GM21447 (cell line): Measurements from ENCODE around the gene ADARB2.
"Not testable (repeated sequence)": the region's sequence is repeated elsewhere in the genome, so short reads cannot be mapped to it uniquely, and the experiment has no call there.

ENCODE experiments used
- ATAC-seq: cut with Tn5 transposase; IDR thresholded peaks from one replicate; pipeline ENCODE4 v1.9.1; 2021; ENCODE audit not compliant: unreplicated experiment

Gene ADARB2

DNA sequence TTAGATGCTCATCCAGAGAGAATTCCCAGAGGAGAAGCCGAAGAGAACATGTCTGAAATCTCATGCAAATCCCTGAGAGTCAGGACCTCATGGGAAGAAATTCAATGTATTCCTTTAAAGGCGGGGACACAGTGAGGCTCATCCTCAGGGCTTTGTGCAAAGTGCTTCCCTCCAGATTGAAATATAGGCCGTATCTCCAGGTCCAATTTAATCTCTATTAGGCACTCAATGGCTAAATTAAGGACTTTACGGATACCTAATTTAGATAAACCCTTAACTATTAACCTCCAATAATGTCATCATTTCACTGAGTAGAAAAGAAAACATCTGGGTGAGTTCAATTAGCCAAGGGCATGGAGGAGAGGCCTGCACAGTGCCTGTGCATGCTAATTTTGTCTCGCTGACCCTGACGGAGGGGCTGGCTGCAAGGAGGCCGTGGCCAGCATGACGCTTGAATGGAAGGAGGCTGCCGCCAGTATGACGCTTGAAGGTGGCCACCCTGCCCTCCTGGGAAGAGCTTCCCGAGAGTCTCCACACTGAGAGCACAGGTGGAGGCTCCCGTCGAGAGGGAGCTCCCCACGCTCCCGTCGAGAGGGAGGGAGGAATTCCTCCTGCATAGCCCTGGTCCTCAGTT lies 287.6 kb downstream of the ADARB2 start:
- no peak for ATAC-seq

GRCh38 chr10:1449021-1449420 lies 288.3 kb downstream of the ADARB2 start:
- no peak for ATAC-seq

GRCh38 chr10:1448252-1448930 lies 288.9 kb downstream of the ADARB2 start:
- no peak for ATAC-seq

DNA sequence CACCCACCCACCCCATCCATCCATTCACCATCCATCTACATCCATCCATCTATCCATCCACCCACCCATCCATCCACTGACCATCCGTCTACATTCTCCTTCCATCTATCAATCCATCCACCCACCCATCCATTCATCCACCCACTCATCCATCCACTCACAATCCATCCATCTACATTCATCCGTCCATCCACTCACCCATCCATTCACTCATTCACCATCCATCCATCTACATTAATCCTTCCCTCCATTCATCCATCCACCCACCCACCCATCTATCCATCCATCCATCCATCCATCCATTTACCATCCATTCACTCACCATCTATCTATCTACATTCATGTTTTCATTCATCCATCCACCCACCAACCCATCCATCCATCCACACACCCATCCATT lies 292.5 kb downstream of the ADARB2 start:
- ATAC-seq, result no peak

DNA sequence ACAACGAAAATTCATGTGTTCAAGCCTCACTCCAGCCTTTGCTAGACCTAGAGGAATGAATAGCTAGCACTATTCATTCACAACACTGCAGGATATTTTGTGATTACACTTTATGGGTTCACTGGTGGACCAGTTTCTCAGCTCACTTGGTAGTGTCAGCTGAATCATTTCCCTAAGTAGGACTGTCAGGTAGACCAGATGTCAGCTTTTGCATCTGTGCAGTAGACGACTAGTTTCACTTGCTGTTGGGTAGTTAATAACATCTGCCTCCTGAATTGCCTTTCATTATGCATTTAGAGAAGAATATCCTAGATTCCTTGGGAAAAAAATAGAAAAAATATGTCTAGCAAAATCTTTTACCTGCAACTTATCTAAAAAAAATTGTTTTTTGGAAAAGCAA lies 296.4 kb downstream of the ADARB2 start:
- ATAC-seq, result no peak

DNA sequence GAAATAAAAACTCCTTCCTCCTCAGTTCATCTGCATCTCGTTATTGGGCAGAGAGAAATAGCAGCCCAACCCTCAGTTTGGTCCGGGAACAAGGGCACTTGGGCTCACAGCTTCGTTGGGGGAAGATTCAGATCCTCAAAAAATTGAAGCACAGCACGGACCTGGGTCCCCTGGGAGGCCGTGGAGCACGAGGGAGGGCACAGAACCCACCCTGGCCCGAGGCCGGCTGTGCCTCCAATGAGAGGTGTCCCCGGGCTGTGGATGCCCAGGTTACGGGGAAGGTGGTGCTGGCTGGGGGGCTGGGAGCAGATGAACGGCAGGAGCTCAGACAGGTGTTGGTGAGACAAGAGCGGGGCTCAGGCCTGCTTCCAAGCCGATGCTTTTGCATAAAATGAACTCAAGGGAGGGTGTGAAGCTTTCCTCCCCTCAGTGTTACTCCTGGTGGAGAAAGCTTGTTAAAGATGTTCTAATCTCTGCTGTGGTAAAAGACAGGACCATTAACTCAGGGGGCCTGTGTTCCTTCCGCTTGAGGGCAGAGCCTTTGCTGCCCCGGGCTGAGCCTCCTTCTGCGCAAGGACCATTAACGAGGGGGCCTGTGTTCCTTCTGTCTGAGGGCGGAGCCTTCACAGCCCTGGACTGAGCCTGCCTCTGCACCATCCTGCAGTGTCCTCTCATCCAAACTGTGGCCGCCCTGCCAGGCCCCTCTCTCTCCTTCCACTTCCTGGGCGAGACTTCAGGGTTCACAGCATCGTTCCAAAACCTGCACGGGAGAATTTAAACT lies 302.2 kb downstream of the ADARB2 start:
- no peak for ATAC-seq

DNA sequence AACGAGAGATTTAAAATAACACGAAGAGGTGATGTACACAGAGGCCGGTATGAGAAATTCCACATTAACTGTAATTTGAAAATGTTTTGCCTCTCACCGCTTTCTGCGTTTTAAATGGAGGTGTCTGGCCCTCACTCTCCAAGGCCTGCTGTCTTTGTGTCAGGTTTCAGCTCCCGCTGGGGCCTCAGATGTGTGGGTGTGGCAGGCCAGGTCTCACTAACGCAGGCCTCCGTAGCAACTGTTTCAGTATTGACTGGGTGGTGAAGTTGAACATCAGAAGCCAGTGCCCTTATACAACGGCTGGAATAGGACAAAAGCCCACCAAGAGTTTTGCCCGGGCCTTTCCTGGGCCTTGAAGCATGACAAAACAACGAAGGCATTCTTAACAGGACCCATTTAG lies 303.1 kb downstream of the ADARB2 start:
- ATAC-seq, result no peak

DNA sequence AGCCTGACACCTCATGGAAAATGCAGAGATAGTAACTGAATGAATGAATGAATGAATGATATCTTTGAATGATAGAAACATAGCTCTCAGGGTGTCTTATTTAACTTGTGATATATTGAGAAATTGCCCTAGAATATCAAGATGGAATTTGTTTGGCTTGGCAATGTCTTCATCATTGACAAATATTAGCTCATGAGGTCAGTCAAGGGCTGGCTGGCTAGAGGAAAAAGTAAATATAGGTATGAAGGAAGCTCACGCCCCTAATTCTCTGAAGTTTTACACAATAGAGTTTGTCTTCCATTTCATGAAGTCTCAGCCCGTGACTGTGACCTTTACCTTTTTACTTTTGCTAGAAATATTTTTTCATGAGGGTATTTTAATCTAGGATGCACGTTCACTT lies 305.2 kb downstream of the ADARB2 start:
- ATAC-seq, result no peak

DNA sequence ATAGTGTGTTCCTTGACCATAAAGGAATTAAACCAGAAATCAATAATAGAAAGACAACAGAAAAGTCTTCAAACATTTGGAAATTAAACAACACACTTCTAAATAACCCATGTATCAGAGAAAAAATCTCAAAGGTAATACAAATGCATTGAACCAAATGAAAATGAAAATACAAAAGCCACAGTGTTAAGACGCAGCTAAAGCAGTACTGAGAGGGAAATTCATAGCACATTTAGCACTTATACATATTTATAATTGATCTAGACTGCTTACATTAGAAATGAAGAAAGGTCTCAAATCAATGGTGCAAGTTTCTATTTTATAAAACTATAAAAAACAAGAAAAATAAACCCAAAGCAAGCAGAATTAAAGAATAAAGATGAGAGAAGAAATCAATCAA lies 306.1 kb downstream of the ADARB2 start:
- ATAC-seq, result no peak

DNA sequence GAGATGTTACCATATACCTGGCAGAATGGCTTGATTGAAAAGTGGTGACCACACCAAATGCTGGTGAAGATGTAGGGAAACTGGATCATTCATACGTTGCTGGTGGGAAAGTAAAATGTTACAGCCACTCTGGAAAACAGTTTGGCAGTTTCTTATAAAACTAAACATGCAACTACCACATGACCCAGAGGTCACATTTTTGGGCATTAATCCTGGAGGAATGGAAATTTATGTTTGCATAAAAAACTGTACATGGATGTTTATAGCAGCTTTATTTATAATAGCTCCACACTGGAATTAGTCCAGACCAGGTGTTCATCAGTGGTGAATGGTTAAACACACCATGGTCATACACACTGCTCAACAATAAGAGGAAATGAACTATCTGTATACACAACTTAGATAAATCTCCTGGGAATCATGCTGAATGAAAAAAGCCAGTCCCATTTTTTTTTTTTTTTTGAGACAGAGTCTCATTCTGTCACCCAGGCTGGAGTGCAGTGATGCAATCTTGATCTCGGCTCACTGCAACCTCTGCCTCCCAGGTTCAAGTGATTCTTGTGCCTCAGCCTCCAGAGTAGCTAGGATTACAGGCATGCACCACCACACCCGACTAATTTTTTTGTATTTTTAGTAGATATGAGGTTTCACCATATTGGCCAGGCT lies 309.7 kb downstream of the ADARB2 start:
- not testable (repeated sequence) for ATAC-seq

DNA sequence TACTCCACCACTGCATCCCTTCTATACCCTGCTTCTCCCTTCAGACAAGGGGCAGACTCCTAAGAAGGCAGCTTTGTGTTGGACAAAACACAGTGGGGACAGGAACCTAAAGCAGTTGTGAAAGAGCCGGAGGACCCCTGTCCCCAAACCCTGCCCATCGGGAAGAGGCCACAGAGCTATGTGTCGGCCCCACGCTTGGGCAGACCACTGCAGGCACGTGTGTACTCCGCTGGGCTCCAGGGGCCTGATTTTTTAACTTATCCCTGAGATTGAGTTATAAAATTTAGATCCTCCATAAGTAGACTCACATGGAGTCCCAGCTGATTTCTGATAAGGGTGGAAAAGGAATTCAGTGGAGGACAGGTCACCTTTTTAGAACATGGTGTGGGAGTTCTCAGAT lies 310.5 kb downstream of the ADARB2 start:
- no peak for ATAC-seq

GRCh38 chr10:1425879-1426278 lies 311.4 kb downstream of the ADARB2 start:
- ATAC-seq, result peak; percentile 76

DNA sequence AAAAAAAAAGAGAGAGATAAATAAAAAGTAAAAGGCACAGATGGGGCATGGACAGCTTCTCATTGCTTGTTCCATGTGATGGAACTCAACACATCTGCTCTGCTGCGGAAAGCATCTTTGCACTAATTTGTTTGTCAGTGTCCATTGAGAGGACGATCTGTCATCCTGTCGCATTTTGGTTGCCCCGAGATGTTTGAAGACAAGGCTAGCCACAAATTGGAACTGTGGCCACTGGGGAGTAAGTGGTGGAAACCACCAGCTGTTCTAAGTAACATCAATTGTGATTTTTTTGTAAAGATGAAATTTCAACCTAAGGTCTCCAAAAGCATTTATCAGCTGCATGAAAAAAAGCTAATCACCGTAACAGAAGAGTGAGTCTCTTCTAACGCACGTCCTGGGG lies 312.7 kb downstream of the ADARB2 start:
- no peak for ATAC-seq

GRCh38 chr10:1423676-1424253 lies 313.6 kb downstream of the ADARB2 start:
- no peak for ATAC-seq

- no peak for ATAC-seq
These were observed 315.1 kb downstream of the ADARB2 start for GRCh38 chr10:1422275-1422674.

GRCh38 chr10:1420661-1421362 lies 316.5 kb downstream of the ADARB2 start:
- peak; percentile 84 for ATAC-seq

DNA sequence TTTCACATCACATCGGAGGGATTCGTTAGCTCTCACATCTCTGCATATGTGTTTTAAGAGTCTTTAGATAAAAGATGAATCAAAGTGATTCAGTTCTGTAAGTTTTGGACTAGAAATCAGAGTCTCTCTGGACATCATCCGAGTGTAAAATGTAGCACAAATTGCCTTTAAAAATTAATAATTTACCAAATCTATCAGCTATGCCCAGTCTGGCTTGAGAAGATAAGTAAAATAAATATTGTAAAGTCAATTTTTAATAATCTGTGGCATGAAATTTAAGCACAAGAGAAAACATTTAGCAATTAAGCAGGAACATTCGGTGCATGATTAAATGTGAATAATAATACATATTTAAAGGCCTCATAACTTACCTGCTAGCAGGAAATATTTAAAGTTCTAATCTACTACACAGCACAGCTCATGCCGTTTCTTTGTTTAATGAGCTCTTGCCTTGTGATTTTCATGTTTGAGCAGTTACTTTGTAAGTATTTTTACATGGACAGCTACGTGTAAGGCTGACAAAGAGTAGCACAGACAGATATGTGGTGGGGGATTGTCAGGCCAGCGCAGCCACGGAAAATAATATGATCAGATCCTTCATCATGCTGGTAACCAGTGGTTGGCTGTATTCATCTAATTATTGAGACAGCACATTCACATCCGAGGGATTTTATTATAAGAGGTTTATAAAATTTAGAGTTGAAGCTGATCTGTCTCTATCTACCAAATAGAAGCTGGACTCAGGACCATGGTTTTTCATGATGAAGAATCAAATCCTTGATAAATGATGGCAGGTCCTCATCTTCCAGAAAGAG lies 317.3 kb downstream of the ADARB2 start:
- ATAC-seq, result no peak

- no peak for ATAC-seq
These were observed 319.2 kb downstream of the ADARB2 start for GRCh38 chr10:1418031-1418550.

GRCh38 chr10:1417574-1417973 lies 319.8 kb downstream of the ADARB2 start:
- no peak for ATAC-seq
